GM23338 (cell line): ENCODE data around the gene MYO6. TPM values are rescaled to one million over a fixed set of nuclear protein-coding genes. Genes with fewer than 3 reads are reported as not detected.

Experiments
- ATAC-seq: fragments of 200-7000 bp; cut with Tn5 transposase; 3 replicates; pipeline ENCODE4 v1.9.1; 2020
- DNase-seq: peaks from one replicate; pipeline ENCODE4 v3.0.0-alpha.2; 2015; ENCODE audit warnings: low spot score
- H2AFZ ChIP-seq: fragments of 200-600 bp; sonication (generic); 2 replicates; pipeline ENCODE4 v1.8.0; 2016; ENCODE audit warnings: antibody characterized with exemption, mild to moderate bottlenecking, moderate library complexity
- H3F3A ChIP-seq: fragments of 200-600 bp; sonication (generic); replicated peaks from 2 replicates; pipeline ENCODE4 v1.8.0; 2017; ENCODE audit warnings: antibody characterized with exemption, mixed run types, low read depth
- H3K27ac ChIP-seq: fragments of 200-600 bp; sonication (generic); 2 replicates; pipeline ENCODE4 v1.6.1; 2016; ENCODE audit warnings: low read depth
- H3K27me3 ChIP-seq: fragments of 200-600 bp; sonication (generic); 2 replicates; pipeline ENCODE4 v1.8.0; 2016; ENCODE audit warnings: mild to moderate bottlenecking, mixed run types, moderate library complexity; ENCODE audit not compliant: insufficient read depth
- H3K36me3 ChIP-seq: fragments of 200-600 bp; sonication (generic); 2 replicates; pipeline ENCODE4 v1.8.0; 2016; ENCODE audit warnings: mild to moderate bottlenecking; ENCODE audit not compliant: insufficient read depth
- H3K4me1 ChIP-seq: fragments of 200-600 bp; sonication (generic); 2 replicates; pipeline ENCODE4 v1.8.0; 2016; ENCODE audit warnings: mild to moderate bottlenecking, moderate library complexity; ENCODE audit not compliant: insufficient read depth
- H3K4me2 ChIP-seq: fragments of 200-600 bp; sonication (generic); 2 replicates; pipeline ENCODE4 v1.7.1; 2017; ENCODE audit warnings: mixed run types
- H3K4me3 ChIP-seq: fragments of 200-600 bp; sonication (generic); 2 replicates; pipeline ENCODE4 v1.6.1; 2016; ENCODE audit warnings: mixed run types
- H3K79me2 ChIP-seq: fragments of 200-600 bp; sonication (generic); replicated peaks from 2 replicates; pipeline ENCODE4 v1.8.0; 2017; ENCODE audit warnings: mild to moderate bottlenecking; ENCODE audit not compliant: insufficient read depth
- H3K9me2 ChIP-seq: fragments of 200-600 bp; sonication (generic); 2 replicates; pipeline ENCODE4 v1.8.0; 2017; ENCODE audit not compliant: insufficient read depth
- H4K20me1 ChIP-seq: fragments of 200-600 bp; sonication (generic); replicated peaks from 2 replicates; pipeline ENCODE4 v1.8.0; 2017; ENCODE audit warnings: mild to moderate bottlenecking; ENCODE audit not compliant: insufficient read depth
- H3K27ac Mint-ChIP-seq: 2 replicates; pipeline ENCODE4 v1.8.0; 2020; ENCODE audit warnings: inconsistent platforms, mild to moderate bottlenecking, moderate library complexity, mixed read lengths
- H3K27me3 Mint-ChIP-seq: 3 replicates; pipeline ENCODE4 v1.8.0; 2022; ENCODE audit warnings: low read depth, mild to moderate bottlenecking, moderate library complexity, mixed read lengths, inconsistent platforms; ENCODE audit not compliant: insufficient read depth, poor library complexity
- H3K36me3 Mint-ChIP-seq: 3 replicates; pipeline ENCODE4 v1.8.0; 2021; ENCODE audit warnings: low read depth, mild to moderate bottlenecking, inconsistent platforms, moderate library complexity, mixed read lengths
- H3K4me1 Mint-ChIP-seq: 3 replicates; pipeline ENCODE4 v1.8.0; 2020; ENCODE audit warnings: mild to moderate bottlenecking, inconsistent platforms, mixed read lengths
- H3K4me3 Mint-ChIP-seq: 3 replicates; pipeline ENCODE4 v1.8.0; 2021; ENCODE audit warnings: moderate library complexity, mild to moderate bottlenecking, inconsistent platforms, mixed read lengths
- H3K9me3 Mint-ChIP-seq: 3 replicates; pipeline ENCODE4 v1.8.0; 2020; ENCODE audit warnings: moderate library complexity, mild to moderate bottlenecking, inconsistent platforms, mixed read lengths
- EZH2phosphoT487 ChIP-seq: fragments of 200-600 bp; sonication (generic); IDR thresholded peaks from one replicate; pipeline ENCODE4 v1.8.1; 2018; ENCODE audit warnings: antibody characterized with exemption; ENCODE audit not compliant: unreplicated experiment
- JUNB ChIP-seq: IDR thresholded peaks from one replicate; pipeline ENCODE4 v1.6.1; 2016; ENCODE audit warnings: antibody characterized with exemption; ENCODE audit not compliant: unreplicated experiment
- NANOG ChIP-seq: IDR thresholded peaks from 2 replicates; pipeline ENCODE4 v1.6.1; 2016; ENCODE audit warnings: antibody characterized with exemption, borderline replicate concordance
- POLR2AphosphoS5 ChIP-seq: IDR thresholded peaks from 2 replicates; pipeline ENCODE4 v1.6.1; 2016; ENCODE audit warnings: antibody characterized with exemption, low read depth
- STAT1 ChIP-seq: IDR thresholded peaks from one replicate; pipeline ENCODE4 v1.6.1; 2016; ENCODE audit warnings: antibody characterized with exemption; ENCODE audit not compliant: unreplicated experiment
- ZNF331 ChIP-seq: fragments of 250-450 bp; sonication (Bioruptor Pico); IDR thresholded peaks from 2 replicates; pipeline ENCODE4 v1.5.0; 2020; ENCODE audit warnings: low read depth, mild to moderate bottlenecking, moderate library complexity
- polyA plus RNA-seq: library from polyadenylated mRNA; unstranded; fragments of >200 nt; fragmentation: Nextera tagmentation; extraction: Ambion mirVana; gene quantifications from 2 replicates; pipeline ENCODE4 v1.2.1, GENCODE V29; 2016
- total RNA-seq: library from RNA; depleted of rRNA; stranded (reverse); fragments of >200 nt; shearing (Covaris generic); gene quantifications from 2 replicates; pipeline ENCODE4 v1.2.3, GENCODE V29; 2014
- TF ChIP-seq, protein P1 (sequence below): fragments of 250-450 bp; sonication (Bioruptor Pico); IDR thresholded peaks from 2 replicates; pipeline ENCODE4 v1.5.0; 2020; ENCODE audit warnings: mild to moderate bottlenecking, moderate library complexity
- TF ChIP-seq, protein P2 (sequence below): IDR thresholded peaks from 2 replicates; pipeline ENCODE4 v1.6.1; 2016; ENCODE audit warnings: antibody characterized with exemption

The MYO6 gene
- total and polyA plus RNA-seq, 2 experiments from 2014 or later: 21.8 to 33.0 TPM

DNA sequence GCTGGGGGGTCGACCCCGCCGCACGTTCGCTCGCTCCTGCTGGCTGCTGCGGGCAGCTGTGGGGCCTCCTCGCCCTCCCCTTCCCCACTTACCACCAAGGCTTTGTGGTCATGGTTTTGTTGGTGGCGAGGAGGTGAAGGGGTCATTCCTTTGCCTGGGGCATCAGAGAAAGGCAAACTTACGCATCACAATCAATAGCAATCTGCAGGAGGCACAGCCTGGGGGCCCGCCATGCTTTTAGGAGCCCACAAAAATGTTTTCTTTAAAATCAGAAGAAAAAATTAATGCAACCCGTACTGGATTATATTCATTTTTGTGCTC is 186.4 kb downstream of the MYO6 start (continued):
- TF ChIP-seq, protein P1, sequence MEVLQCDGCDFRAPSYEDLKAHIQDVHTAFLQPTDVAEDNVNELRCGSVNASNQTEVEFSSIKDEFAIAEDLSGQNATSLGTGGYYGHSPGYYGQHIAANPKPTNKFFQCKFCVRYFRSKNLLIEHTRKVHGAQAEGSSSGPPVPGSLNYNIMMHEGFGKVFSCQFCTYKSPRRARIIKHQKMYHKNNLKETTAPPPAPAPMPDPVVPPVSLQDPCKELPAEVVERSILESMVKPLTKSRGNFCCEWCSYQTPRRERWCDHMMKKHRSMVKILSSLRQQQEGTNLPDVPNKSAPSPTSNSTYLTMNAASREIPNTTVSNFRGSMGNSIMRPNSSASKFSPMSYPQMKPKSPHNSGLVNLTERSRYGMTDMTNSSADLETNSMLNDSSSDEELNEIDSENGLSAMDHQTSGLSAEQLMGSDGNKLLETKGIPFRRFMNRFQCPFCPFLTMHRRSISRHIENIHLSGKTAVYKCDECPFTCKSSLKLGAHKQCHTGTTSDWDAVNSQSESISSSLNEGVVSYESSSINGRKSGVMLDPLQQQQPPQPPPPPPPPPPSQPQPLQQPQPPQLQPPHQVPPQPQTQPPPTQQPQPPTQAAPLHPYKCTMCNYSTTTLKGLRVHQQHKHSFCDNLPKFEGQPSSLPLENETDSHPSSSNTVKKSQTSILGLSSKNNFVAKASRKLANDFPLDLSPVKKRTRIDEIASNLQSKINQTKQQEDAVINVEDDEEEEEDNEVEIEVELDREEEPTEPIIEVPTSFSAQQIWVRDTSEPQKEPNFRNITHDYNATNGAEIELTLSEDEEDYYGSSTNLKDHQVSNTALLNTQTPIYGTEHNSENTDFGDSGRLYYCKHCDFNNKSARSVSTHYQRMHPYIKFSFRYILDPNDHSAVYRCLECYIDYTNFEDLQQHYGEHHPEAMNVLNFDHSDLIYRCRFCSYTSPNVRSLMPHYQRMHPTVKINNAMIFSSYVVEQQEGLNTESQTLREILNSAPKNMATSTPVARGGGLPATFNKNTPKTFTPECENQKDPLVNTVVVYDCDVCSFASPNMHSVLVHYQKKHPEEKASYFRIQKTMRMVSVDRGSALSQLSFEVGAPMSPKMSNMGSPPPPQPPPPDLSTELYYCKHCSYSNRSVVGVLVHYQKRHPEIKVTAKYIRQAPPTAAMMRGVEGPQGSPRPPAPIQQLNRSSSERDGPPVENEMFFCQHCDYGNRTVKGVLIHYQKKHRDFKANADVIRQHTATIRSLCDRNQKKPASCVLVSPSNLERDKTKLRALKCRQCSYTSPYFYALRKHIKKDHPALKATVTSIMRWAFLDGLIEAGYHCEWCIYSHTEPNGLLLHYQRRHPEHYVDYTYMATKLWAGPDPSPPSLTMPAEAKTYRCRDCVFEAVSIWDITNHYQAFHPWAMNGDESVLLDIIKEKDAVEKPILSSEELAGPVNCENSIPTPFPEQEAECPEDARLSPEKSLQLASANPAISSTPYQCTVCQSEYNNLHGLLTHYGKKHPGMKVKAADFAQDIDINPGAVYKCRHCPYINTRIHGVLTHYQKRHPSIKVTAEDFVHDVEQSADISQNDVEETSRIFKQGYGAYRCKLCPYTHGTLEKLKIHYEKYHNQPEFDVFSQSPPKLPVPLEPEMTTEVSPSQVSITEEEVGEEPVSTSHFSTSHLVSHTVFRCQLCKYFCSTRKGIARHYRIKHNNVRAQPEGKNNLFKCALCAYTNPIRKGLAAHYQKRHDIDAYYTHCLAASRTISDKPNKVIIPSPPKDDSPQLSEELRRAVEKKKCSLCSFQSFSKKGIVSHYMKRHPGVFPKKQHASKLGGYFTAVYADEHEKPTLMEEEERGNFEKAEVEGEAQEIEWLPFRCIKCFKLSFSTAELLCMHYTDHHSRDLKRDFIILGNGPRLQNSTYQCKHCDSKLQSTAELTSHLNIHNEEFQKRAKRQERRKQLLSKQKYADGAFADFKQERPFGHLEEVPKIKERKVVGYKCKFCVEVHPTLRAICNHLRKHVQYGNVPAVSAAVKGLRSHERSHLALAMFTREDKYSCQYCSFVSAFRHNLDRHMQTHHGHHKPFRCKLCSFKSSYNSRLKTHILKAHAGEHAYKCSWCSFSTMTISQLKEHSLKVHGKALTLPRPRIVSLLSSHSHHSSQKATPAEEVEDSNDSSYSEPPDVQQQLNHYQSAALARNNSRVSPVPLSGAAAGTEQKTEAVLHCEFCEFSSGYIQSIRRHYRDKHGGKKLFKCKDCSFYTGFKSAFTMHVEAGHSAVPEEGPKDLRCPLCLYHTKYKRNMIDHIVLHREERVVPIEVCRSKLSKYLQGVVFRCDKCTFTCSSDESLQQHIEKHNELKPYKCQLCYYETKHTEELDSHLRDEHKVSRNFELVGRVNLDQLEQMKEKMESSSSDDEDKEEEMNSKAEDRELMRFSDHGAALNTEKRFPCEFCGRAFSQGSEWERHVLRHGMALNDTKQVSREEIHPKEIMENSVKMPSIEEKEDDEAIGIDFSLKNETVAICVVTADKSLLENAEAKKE (CRISPR knock-in tag): no peak
- TF ChIP-seq EZH2phosphoT487: no peak
- TF ChIP-seq JUNB: no peak

DNA sequence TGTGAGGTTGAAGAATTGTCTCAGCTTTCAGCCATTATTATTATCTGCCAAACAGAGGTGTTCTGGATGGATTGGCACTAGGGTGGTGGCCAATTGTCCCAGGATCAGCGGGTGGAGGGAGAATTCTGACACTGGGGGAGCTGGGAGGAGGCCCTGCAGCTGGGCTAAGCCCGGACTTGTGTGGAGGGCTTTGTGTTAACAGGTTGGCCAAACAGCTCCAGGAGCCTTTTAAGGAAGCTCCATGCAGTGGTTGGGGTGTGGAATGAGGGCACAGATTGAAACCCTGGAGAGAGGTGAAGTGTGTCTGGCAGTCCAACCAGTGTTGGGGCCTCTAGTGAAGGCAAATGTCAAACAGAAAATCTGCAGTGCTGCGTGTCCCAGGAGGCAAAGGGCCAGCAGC is 187.6 kb downstream of the MYO6 start:
- ATAC-seq (no peak), DNase-seq (no peak)
- H3K79me2 ChIP-seq: no peaks in the 10 kb centered on the region
- H3K27ac ChIP-seq: no peak overlapping the region
- peaks cover 14% of the 10 kb centered on the region; the same call in 2 of the 3 replicates for H3K4me1 Mint-ChIP-seq
- no peaks in the 10 kb centered on the region for H4K20me1 ChIP-seq
- H2AFZ ChIP-seq: no peak overlapping the region
- peaks cover 3% of the 10 kb centered on the region; the same call in 1 of the 3 replicates for H3K9me3 Mint-ChIP-seq
- H3K27ac Mint-ChIP-seq: no peak overlapping the region
- peaks cover 32% of the 10 kb centered on the region for H3K27me3 ChIP-seq
- no peak overlapping the region for H3K4me2 ChIP-seq
- H3K4me3 Mint-ChIP-seq: no peak overlapping the region
- peaks cover 3% of the 10 kb centered on the region; the same call in 1 of the 3 replicates for H3K36me3 Mint-ChIP-seq
- no peaks in the 10 kb centered on the region for H3F3A ChIP-seq
- no peaks in the 10 kb centered on the region for H3K4me1 ChIP-seq
- no peaks in the 10 kb centered on the region for H3K9me2 ChIP-seq
- H3K4me3 ChIP-seq: no peak overlapping the region
- H3K27me3 Mint-ChIP-seq: peaks cover 10% of the 10 kb centered on the region
- H3K36me3 ChIP-seq: no peaks in the 10 kb centered on the region
- TF ChIP-seq, protein P2, sequence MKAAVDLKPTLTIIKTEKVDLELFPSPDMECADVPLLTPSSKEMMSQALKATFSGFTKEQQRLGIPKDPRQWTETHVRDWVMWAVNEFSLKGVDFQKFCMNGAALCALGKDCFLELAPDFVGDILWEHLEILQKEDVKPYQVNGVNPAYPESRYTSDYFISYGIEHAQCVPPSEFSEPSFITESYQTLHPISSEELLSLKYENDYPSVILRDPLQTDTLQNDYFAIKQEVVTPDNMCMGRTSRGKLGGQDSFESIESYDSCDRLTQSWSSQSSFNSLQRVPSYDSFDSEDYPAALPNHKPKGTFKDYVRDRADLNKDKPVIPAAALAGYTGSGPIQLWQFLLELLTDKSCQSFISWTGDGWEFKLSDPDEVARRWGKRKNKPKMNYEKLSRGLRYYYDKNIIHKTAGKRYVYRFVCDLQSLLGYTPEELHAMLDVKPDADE: no peak
- TF ChIP-seq ZNF331 (CRISPR knock-in tag): no peak
- TF ChIP-seq STAT1: no peak
- TF ChIP-seq, protein P1 (CRISPR knock-in tag): no peak
- TF ChIP-seq POLR2AphosphoS5: no peak
- no peak for TF ChIP-seq NANOG
